ENCODE measurements around the gene SLC2A13.

DNA sequence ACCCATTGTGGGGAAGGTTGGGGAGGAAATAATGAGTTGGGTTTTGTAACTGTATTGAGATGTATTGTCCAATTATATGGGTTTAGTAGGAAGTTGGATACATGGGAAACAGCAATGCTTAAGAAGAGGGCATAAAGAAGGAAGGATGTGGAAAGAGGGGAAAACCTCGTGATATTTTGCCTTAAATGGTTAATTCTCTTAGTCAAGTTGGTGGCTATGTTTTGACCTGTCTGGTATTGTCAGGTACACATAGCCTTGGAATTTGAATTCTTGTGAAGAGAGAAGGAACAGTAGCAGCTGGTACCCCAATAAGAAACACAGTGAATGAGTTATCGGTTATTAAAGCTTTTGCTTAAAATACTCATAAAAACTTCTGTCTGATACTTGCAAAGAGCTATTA is 32.6 kb upstream of the SLC2A13 start:
- TF ChIP-seq CTCF (IDR thresholded peaks at IDR 0.05 in 8 of 11, conservative IDR thresholded peaks at IDR 0.05 in 3 of 11) (no peak), POLR2AphosphoS5 (IDR thresholded peaks at IDR 0.05) (no peak)
